GM21528 (cell line): Measurements from ENCODE around the gene LATS1.
A peak's percentile ranks its signal among the peaks of the same experiment; 100 is the strongest.
"Not testable (repeated sequence)": the region's sequence is repeated elsewhere in the genome, so short reads cannot be mapped to it uniquely, and the experiment has no call there.

ENCODE experiments used
- ATAC-seq: cut with Tn5 transposase; IDR thresholded peaks from one replicate; pipeline ENCODE4 v1.9.1; 2021; ENCODE audit warnings: mild to moderate bottlenecking, moderate library complexity; ENCODE audit not compliant: unreplicated experiment, low FRiP score

Gene LATS1

DNA sequence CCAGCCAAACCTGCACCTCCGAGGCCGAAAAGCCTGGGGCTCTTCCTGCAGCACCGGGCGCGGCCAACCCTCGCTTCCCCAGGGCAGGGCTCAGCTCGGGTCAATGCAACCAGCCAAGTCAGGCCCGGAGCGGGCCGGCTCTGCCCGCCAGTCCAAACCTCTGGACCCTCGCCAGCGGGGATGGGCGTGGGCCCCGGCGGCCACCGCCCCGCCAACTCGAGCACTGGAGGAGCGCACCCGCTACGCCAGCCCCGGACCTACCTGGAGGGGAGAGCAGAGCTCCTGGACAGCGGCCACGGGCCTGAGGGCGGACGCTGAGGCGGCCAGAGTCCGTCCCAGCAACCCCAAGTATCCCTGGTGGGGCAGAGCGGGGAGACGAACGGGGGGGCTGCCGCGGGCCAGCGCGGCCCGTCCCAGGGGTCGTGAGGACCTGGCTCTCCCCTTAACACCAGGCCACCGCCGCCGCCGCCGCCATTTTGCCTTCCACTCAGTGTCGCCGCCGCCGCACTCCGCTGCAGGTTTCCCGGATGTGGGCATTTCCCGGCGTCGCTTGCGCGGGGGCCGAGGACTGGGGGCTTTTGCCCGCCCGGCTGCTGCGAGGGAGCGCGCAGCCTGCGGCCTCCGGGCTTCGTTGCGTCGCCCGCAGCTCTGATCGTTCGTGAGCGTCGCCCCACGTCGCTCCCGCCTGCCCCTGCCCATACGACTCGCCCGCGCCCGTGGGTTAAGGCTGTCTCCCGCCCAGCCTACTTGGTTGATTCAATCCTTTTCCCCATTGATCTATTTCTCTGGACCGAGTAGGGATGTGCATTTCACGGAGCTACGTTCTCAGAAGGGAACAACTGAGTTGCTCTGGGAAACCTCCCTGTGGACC, at the start of gene LATS1:
Gene LATS1, minus strand, starts transcription at position 514 of the 871 bp plus-strand sequence. CDS start 15,975 bp downstream, outside the sequence.
- ATAC-seq: peak; percentile 92

DNA sequence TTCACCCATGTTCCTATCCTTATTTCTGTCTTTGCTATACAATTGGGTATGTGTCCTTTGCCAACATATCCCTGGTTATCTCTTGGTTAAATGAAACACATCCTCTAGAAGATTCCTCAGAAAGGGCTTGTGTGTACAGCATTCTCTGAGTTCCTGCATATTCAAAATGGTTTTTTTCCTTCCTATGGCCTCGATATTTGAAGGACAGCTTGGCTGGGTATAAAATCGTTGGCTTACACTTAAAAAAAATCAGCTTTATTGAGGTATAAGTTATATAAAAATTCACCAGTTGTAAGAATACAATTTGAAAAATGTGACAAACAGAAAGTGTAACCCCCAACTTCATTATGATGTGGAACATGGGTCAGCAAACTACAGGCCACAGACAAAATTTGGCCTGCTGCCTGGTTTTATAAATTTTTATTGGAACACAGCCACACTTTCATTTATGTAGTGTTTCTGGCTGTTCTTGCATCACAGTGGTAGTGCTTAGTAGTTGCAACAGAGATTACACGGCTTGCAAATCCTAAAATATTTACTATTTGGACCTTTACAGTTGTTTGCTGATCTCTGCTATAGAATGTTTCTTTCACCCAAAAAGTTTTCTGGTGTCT, 48.4 kb upstream of the LATS1 start:
- ATAC-seq: no peak

DNA sequence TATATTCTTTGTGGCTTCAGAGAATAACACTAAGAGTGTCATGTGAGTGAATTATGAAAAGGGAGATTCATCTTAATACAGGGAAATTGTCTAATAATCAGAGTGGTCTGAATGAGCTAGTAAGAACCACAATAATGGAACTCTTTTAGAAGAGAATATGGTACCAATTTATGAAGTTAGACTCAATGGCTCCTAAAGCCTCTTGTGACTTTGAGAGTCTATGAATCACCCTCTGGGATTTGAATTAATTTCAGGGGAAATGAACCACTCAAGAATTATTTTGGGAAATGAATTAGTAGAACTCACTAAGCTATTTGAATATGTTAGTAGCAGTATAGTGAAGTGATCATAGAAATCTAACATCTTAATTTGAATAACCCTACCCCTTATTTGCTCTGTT, 46.0 kb upstream of the LATS1 start:
- no peak for ATAC-seq

DNA sequence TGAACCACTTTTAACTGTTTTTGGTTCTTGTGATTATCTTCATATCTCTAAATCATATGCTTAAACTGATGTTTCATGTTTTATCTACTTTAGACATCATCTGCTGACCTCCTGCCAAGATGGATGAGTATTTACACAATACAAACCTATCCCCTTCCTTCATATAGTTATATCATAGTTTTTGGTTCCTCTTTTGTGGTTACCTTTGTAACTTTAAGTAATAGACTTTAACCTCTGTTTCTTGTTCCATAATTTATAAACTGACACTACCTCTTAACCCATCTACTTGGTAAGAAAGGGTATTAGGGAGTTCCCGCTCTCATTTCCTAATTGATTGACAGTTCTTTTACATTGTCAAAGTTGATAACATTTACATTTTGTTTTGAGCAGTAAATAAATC, 43.5 kb upstream of the LATS1 start:
- ATAC-seq: peak; percentile 93

DNA sequence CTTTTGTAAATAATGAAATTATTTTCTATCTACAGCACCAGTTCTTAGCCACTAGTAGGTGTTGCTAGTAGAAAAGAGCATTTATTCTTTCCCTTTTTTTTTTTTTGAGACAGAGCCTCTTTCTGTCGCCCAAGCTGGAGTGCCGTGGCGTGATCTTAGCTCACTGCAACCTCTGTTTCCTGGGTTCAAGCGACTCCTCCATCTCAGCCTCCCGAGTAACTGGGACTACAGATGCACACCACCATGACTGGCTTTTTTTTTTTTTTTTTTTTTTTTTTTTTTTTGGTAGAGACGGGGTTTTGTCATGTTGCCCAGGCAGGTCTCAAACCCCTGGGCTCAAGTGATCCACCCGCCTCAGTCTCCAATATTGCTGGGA, 38.3 kb upstream of the LATS1 start:
- no peak for ATAC-seq

DNA sequence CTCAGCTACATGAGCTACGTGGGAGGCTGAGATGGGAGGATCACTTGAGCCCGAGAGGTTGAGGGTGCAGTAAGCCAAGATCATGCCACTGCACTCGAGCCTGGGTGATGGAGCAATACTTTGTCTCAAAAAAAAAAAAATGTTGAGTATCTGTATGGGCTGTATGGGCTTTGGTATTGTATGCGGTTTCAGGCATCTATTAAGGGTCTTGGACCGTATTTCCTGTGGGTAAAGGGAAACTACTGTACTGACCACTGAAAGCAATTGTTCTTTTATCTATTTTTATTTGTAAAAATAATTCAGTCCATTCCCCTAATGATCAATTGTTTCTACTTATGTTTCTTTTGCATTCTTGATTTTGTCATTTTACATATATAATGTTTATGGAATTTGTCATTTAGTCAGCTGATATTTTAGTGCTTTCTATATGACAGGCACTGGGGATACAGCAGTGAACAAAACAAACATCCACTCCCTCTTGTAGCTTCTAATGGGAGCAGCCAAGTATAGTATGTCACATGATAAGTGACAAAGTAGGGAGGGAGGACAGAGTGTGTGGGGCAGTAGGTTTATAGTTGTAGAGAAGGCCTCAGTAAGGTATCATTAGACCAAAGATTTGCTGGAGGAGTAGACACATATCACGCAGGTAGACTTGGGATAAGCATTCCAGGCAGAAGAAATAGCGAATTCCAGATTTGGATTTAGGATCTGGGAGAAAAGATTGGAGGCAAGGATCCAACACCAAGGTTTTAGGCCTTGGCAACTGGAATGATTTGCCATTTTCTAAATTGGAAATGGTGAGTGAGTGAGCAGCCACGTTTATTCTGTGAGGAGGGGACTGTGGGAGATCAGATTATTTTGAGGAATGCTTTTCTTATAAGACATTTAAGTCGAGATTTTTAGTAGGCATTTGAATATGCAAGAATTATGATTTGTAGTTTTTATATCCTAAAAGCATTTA, 37.7 kb upstream of the LATS1 start:
- peak; percentile 71 for ATAC-seq

DNA sequence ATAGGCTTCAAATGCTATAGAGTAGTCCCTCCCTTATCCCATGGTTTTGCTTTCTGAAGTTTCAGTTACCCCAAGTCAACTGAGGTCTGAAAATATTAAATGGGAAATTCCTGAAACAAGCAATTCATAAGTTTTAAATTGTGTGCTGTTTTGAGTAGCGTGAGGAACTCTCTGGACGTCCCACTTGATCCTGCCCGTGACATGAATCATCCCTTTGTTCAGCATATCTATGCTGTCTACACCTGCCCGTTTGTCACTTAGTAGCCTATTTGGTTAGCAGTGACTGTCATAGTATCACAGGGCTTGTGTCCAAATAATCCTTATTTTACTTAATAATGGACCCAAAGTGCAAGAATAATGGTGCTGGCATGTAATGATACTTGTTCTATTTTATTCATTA, 36.6 kb upstream of the LATS1 start:
- ATAC-seq: no peak

DNA sequence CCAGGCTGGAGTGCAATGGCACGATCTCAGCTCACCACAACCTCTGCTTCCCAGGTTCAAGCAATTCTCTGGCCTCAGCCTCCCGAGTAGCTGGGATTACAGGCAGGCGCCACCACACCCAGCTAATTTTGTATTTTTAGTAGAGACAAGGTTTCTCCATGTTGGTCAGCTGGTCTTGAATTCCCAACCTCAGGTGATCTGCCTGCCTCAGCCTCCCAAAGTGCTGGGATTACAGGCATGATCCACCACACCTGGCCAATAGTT, 35.4 kb upstream of the LATS1 start:
- ATAC-seq: not testable (repeated sequence)

DNA sequence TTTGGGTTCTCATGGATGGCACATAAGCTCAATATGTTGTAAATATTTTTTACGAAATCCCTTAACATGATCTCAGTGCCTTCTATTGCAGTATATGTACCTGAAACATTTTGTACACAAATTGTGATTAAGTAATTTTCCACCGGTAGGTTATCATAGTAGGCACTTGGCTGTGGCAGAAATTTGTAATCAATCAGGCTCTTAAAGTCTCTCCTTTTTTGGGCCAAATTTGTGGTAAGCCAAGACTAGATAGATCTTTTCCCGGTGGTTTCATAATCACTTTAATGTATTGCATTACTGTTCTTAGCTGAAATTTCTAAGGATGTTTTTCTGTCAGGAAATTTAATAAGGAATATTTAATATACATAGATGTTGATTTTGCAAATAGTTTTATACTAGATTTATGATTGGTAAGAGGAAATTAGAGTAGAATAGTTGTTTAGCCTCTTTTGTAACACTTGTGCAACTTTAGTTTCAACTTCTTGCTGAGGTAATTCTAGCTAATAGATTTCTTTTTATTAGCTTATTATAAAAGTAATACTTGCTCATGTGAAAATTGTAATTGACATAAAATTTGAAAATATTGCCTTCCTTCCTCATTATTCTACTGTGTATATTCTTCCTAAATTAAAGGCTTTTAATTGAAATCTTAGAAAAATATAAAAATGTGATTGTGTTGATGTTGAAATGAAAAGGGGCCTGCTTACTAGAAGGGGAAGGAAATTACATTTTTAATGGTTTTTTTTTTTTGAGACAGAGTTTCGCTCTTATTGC, 34.9 kb upstream of the LATS1 start:
- ATAC-seq: no peak

DNA sequence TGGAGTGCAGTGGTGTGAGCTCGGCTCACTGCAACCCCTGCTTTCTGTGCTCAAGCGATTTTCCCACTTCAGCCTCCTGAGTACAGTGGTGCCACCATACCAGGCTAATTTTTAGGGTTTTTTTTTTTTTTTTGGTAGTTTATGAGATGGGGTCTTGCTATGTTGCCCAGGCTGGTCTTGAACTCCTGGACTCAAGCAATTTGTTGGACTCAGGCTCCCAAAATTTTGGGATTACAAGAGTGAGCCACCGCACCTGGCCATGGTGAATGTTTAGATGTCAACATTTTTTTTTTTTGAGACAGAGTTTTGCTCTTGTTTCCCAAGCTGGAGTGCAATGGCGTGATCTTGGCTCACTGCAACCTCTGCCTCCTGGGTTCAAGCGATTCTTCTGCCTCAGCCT, 34.0 kb upstream of the LATS1 start:
- not testable (repeated sequence) for ATAC-seq

DNA sequence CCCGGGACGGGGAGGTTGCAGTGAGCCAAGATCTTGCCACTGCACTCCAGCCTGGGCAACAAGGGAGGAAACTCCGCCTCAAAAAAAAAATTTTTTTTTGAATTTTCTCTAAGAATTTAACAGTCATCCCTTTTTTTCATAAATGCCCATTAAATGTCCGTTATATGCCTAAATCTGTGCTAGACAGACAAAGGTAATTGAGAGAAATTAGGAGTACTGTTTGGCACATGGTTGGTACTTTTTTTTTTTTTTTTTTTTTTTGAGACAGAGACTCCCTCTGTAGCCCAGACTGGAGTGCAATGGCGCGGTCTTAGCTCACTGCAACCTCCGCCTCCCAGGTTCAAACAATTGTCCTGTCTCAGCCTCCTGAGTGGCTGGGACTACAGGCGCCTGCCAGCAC, 33.3 kb upstream of the LATS1 start:
- no peak for ATAC-seq

DNA sequence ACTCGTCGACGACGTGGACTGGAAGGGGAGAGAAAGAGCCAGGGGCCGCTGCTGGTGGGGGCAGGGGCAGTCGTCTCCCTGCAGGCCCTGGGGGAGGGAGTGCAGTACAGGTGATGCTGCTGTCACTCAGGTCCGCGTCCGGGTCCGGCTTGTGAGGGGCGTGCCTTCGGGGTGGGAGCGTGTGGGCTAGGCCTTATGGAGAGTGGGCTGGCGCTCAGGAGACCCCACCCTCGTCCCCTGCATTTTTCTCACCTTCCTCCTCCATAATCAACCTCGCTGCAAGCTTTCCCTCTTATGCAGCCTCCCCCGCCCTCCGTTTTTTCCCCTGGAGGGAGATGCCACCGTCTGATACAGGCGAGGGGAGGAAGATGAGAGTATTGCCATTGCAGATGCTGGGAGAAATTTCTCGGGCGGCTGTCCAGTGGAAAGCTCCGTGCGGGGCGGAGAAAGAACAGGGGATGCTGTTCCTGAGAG, 32.3 kb upstream of the LATS1 start:
- ATAC-seq: peak; percentile 45

DNA sequence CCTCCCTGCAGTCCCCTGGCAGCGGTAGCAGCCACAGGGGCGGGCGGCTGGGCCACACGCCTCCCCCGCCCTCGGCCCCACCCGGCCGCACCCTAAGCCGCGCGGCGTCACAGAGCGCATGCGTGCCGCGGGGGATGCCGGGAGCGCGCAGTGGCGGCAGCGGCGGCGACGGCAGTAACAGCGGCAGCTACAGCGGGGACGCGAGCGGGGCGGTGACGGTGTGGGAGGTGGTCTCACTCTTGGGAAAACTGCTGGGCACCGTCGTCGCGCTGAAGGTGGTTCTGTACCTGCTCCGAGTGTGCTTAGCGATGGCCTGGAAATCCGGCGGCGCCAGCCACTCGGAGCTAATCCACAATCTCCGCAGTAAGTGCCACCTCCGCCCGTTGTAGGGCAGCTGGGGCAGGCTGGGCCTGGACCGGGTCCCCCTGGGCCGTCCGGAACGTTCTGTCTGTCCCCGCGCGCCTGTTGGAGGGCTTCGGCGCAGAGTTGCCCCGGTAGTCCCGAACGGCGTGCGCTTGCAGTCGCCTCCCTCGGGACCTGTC, 31.8 kb upstream of the LATS1 start, which contains the start of gene PCMT1:
Gene PCMT1, plus strand, starts transcription at position 148 of the 542 bp plus-strand sequence. Its CDS starts 161 bp downstream, at position 309.
- ATAC-seq: peak; percentile 81

DNA sequence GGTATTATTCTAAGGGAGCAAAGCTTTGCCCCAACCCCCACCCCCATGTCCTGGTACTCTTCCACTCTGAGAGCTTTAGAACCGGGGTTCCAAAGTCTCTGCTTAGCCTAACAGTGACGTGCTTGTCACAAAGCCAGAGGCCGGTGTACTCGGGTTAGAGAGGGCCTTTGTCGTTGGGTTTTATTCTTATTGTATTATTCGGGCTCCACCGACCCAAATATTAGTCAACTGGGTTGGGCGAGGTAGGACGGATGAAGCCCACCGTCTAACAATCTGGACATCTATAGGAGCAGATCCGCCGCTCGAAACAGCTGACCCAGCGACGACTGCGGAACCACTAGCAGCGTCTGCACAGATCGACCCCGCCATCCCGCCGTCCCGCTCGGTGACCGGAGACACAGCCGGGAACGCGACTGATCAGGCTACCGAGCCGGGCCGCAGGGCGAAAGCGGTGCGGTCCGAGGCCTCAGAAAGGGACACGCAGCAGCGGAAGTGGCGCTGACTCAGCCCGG, 31.2 kb upstream of the LATS1 start:
- not testable (repeated sequence) for ATAC-seq

DNA sequence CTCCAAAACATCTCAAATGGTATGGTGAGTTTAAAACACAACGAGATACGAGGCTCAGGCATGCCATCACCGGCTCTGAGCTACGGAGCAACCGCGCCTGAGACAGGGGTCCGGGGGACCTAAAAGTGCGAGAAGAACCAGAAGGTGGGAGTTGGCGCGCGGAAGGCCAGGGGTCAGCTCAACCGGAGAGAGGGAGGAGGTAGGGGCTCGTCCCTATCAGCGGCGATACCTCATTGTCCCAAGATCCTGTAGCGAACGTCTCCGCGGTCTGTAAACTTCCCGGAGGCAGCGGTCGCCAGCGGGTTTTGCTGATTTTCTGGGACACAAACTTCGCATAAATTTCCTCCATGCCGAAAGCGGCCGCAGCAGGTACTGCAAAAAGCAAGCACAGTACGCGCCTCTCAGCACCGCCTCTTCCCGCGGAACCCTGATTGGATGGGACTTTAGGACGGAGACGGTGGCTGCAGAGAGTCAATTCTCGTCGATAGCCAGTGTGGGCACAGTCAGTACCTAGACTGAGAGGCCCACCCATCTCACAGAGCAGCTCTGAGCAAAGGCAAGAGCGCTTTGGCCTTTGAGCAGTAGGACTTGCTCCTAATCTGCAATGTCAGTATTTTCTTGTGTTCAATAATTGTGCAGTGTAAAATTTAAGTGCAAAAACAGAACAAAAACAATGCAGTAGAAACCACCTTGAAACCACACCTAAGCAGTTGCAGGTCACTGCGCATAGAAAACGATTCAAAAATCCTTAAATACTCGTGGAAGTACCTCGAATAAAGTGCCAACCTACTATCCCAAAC, 28.4 kb upstream of the LATS1 start, which contains the start of gene NUP43:
Gene NUP43, minus strand, starts transcription at position 383 of the 800 bp plus-strand sequence. Its CDS starts 34 bp downstream, at position 349.
- peak; percentile 55 for ATAC-seq

DNA sequence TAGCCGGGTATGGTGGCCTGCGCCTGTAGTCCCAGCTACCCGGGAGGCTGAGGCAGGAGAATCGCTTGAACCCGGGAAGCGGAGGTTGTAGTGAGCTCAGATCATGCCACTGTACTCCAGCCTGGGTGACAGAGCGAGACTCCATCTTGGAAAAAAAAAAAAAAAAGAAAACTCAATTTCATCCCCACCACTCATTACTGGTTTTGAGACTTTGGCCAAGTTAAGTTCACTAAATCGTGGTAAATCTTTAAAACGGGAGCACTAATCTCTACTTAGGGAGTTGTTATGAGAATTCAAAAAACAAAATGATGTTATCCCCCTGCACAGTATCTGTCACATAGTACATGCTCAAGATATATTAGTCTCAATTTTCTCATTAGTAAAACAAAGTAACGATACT, 27.4 kb upstream of the LATS1 start:
- not testable (repeated sequence) for ATAC-seq

DNA sequence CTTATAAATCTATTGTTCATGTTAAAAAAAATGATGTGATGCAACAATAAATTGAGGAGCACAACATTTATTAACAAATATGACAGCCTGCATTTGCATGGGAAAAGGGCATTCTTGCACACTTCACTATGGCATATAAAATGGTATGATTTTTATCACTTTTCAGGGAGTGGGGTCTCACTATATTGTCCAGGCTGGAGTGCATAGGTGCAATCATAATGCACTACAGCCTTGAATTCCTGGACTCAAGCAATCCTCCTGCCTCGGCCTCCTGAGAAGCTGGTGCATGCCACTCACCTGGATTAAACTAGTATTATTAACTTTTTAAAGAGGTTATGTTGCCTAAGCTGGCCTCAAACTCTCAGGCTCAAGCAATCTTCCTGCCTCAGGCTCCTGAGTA, 17.0 kb upstream of the LATS1 start:
- ATAC-seq: no peak

DNA sequence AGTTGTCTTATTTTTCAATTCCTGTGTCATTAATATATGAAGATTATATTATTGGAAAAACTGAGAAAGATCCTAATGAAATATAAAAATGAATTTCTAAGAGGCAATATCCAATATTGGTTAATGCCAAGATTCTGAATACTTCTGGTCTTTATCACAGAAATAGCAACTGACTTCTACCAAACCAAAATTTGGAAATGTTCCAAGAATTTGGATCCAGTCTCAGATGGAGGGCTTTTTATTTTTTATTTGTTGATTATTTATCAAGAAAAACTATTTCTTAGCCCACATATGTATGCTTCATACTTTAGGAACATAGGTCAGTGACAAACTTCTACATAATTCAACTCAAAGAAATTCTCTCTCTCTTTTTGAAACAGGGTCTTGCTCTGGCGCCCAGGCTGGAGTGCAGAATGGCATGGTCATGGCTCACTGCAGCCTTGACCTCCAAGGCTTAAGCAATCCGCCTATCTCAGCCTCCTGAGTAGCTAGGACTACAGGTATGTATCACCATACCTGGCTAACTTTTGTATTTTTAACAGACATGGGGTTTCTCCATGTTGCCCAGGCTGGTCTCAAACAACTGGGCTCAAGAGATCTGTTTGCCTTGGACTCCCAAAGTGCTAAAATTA, 15.3 kb upstream of the LATS1 start:
- no peak for ATAC-seq
